Effector CD8-positive, alpha-beta T cell (primary cell): ENCODE data around the gene ACVR1C.
"Not testable (repeated sequence)": the region's sequence is repeated elsewhere in the genome, so short reads cannot be mapped to it uniquely, and the experiment has no call there.

Source experiments
- DNase-seq: peaks from one replicate; lab custom pipeline; 2025; lab: John Stamatoyannopoulos, UW

ACVR1C gene

DNA sequence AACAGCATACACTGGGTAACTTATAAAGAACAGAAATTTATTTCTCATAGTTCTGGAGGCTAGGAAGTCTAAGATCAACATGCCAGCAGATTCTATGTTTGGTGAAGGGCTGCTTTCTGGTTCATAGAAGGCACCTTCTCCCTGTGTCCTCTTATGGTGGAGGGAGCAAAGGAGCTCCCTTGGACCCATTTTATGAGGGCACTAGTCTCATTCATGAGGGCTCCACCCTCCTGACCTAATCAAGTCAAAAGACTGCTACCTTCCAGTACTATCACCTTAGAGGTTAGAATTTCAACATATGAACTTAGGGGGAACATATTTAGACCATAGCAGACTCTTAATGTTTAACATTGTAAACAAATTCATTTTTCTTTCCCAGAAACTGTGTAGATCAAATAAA, 54.5 kb downstream of the ACVR1C start:
- no peak for DNase-seq

DNA sequence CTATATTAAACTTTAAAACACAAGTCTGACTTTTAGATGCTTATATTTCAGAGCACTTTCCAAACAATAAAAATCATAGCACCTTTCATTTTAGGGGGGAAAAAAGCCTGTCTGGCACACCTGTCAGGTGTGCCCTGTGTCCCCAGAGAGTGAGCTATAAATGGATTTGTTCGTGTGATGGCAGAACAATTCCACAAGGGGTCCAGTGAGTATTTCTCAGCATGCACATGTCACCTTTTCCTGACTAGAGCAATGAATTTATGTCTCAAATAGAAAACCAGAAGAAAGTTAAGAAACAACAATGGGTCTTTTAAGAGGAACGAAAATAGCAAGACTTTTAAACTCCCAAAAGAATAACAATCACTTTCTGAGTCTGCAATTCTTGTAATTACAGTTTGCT, 55.9 kb downstream of the ACVR1C start:
- no peak for DNase-seq

- not testable (repeated sequence) for DNase-seq
Observed at GRCh38 chr2:157566623-157567022, 62.0 kb downstream of the ACVR1C start.

DNA sequence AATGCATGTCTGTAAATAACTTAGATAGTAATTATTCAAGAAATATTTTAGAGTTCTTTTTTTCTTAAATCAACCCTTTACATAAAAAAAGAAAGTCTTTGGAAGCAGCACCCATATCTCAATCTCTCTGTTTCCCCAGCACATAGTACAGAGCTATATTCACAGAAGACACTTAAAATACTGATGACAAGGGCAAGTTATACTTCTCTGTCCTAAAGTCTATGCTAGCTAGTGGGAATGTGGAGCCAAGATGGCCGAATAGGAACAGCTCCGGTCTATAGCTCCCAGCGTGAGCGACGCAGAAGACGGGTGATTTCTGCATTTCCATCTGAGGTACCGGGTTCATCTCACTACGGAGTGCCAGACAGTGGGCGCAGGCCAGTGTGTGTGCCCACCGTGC, 62.6 kb downstream of the ACVR1C start:
- DNase-seq = not testable (repeated sequence)

DNA sequence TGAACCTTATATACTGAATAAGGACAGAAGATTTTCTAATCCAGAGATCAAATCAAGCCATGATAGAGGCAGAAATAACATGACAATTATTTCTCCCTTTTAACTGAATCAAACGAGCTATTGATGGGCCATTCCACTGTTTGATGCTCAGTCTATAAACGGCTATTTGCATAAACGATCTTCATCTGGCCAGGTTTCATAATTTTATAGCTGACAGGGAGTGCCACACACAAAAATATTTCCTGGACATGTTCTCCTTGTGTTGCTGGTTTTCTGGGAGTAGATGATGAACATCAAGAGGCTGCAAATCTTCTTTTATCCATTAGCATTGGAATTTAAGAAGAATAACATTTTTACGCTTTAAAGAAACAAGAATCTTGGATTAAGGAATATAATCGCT, 63.1 kb downstream of the ACVR1C start:
- DNase-seq = no peak

DNA sequence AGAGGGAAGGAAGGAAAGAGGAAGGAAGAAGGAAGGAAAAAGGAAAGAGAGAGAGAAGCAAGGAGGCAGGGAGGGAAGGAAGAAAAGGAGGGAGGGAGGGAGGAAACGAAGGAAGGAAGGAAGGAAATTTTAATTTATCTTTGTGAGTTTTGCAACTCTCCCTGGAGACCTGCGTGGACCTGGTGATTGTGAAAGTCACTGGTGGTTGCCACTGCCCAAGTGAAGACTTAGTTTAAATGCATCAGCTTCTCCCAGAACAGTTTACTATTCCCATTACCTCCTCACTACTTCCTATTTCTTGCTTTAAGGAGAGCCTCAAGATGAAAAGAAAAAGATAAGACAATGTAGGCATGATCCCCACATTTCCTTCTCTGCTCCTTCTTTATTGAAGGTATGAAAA, 68.8 kb downstream of the ACVR1C start:
- no peak for DNase-seq

DNA sequence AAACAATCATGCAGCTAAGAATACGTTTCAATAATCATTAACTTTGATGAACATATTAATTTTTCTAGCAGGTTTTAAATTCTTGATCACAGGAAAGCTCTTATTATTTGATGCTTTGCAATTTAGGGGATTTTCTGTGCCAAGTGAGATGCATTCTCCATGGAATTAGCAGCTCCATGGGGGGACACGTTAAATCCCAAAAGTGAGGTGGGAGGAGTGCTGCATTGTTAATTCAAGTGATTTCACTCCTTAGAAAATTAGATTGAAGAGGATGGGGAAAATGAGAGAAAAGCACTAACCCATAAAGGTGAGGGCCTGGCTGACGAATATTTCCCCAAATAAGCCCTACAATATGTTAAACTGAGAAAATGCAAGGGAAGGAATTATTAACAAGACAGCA, 69.2 kb downstream of the ACVR1C start:
- DNase-seq = no peak

DNA sequence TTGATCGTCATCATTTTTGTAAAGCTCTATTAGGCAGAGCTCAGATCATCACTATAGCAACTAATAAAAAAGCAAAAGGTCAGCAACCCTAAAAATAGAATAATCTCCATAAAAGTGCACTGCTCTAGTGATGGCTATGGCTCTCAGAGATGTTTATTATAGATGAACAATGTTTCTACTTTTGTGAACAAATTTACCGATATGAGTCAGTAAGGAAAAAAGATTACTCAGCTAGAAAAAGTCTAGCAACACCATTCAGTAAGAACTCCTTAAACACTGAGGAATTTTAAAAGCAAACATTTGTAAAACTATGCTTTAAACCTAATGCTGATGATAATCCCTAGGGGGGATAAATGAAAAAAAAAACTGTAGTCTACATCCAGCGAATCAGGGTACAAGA, 69.6 kb downstream of the ACVR1C start:
- no peak for DNase-seq

DNA sequence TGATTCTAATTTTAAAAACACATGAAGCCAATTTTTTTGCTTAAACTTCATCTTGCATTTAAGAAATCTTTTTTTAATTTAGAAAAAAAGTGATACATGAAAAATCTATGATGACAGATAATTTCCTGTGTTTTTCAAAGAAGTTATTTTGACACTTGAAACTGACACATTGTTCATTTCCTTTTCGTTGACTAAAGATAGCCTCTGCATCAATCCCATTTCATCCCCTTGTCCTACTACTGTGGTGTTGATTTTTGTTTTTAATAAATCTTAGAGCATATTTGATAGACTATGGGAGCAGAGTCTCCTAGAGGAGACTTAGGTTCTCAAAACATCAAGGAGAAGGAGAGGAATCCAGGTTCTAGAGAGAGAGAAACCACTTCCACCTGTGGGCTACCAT, 70.9 kb downstream of the ACVR1C start:
- no peak for DNase-seq

DNA sequence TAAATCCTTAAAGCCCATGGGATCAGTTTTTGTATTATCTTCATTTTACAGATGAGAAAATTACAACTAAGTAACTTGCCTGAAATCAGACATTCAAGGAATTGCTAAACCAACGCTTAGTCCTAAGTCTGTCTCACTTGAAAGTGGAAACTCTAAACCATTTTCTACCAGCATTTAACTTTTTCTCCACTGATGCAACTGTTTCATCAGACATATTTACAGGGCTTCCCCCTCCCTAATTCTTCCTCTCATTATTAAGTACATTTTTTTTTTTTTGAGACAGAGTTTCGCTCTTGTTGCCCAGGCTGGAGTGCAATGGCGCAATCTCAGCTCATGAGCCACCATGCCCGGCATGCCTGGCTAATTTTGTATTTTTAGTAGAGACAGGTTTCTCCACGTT, 88.6 kb downstream of the ACVR1C start:
- DNase-seq = no peak

DNA sequence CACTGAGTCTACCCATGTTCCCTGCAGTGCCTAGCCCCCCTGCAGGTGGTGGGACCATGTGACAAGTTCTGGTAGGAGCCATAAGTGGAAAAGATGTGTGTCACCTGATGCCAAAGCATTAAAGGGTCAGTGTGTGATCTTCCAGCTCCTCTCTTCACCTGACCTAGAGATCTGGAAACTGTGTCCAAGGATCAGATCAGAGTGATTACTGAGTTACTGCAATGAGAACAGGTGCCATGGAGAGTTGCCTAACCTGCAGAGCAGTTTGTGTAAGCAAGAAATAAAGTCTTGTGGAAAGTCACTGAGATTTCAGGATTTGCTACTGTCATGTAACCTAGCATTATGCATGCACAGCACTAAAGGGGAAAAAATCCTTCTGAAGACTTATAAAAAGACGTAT, 90.6 kb downstream of the ACVR1C start:
- no peak for DNase-seq

DNA sequence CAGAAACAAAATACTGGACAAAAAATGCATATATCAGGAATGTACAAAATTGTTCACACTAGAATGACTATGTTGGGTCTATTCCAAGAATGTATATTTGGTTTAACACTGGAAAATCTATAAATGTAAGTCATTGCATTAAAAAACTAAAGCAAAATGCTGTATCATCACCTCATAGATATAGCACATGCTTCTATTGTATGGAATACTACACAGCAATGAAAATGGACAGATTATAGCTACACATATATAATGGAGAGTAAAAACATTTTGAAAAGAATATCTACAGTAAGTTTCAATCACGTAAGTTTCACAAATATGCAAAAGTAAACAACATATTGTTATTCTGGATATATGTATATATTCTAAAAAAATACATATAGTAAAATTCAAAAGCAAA, 91.8 kb downstream of the ACVR1C start:
- no peak for DNase-seq

- DNase-seq = no peak
Observed at GRCh38 chr2:157528963-157529751, 99.5 kb downstream of the ACVR1C start.

GRCh38 chr2:157526070-157526469, 102.6 kb downstream of the ACVR1C start:
- DNase-seq = no peak

- no peak for DNase-seq
Observed at GRCh38 chr2:157523270-157524247, 105.1 kb downstream of the ACVR1C start.

GRCh38 chr2:157514966-157515365, 113.7 kb downstream of the ACVR1C start:
- DNase-seq = not testable (repeated sequence)

DNA sequence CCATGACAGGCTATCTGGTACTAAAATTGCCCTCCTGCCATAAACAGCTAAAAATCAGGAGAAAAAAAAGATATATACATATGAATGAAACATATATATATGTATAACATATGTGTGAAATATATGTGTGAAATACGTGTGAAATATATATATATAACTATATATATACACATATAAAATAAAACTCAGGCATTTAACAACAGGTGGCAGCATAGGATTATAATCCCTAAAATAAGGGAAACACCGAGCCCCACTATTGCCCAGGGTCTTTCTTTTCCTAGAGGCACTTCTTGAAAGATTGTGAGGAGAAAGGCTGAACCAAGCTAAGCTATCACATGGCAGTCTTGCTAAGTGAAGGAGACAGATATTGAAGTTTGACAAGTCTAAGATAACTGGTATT, 118.9 kb downstream of the ACVR1C start:
- no peak for DNase-seq

- no peak for DNase-seq
Observed at GRCh38 chr2:157508676-157509075, 120.0 kb downstream of the ACVR1C start.

GRCh38 chr2:157506586-157506985, 122.1 kb downstream of the ACVR1C start:
- no peak for DNase-seq

DNA sequence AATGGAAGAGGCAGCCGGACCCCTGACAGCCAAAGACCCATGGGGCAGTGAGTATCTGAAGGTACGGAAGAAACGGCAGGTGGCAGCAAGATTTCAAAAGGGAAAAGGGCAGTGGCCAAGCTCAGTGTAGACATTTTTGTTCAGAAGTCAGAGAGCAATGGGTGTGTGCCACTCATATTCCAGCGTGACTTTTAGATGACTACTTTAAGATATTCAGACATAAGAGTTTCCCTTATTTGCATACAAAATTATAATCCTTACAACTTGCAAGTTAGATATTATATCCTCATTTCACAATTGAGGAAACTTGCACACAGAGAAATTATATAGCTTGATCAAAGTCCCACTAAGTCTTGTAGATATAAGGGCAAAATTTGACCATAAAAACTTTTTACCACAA, 124.0 kb downstream of the ACVR1C start:
- no peak for DNase-seq

- DNase-seq = no peak
Observed at GRCh38 chr2:157501026-157501425, 127.6 kb downstream of the ACVR1C start.

GRCh38 chr2:157500334-157500733, 128.3 kb downstream of the ACVR1C start:
- DNase-seq = no peak

GRCh38 chr2:157498483-157498882, 130.2 kb downstream of the ACVR1C start:
- no peak for DNase-seq
